Breast epithelium (tissue), 4 donors: Measurements from ENCODE around the gene FAAP100. TPM values are rescaled to one million over a fixed set of nuclear protein-coding genes. Genes with fewer than 3 reads are reported as not detected.

ENCODE experiments used
- DNase-seq, 2 donors: peaks; one replicate each; pipeline ENCODE4 v3.0.0-alpha.2; 2019; ENCODE audit warnings: low spot score in 2 of 2
- H3K27ac ChIP-seq, 2 donors: fragments of 200-600 bp; sonication (generic) in 1 of 2; one replicate each; pipeline ENCODE4 v1.5.1; 2016 to 2019; ENCODE audit warnings: mild to moderate bottlenecking in 1 of 2
- H3K27me3 ChIP-seq, 2 donors: fragments of 200-600 bp; sonication (generic) in 1 of 2; one replicate each; pipeline versions ENCODE4 v1.5.1 to v1.6.0; 2017 to 2019; ENCODE audit warnings: control low read depth in 1 of 2, mild to moderate bottlenecking in 1 of 2
- H3K36me3 ChIP-seq: fragments of 200-600 bp; one replicate; pipeline ENCODE4 v1.5.1; 2019
- H3K4me1 ChIP-seq, 2 donors: fragments of 200-600 bp; sonication (generic); one replicate each; pipeline ENCODE4 v1.5.1; 2016 to 2019; ENCODE audit warnings: control low read depth in 1 of 2
- H3K4me3 ChIP-seq, 3 donors: fragments of 200-600 bp; sonication (generic); 1 replicate in 2 of 3; 2 replicates in 1 of 3; pipeline ENCODE4 v1.5.1; 2016 to 2019; ENCODE audit warnings: mild to moderate bottlenecking in 3 of 3, moderate library complexity in 2 of 3
- H3K9me3 ChIP-seq, 2 donors: fragments of 200-600 bp; sonication (generic) in 1 of 2; one replicate each; pipeline ENCODE4 v1.5.1; 2016 to 2019; ENCODE audit warnings: control low read depth in 1 of 2
- POLR2A ChIP-seq: fragments of 450-650 bp; IDR thresholded peaks from one replicate; pipeline ENCODE4 v1.6.1; 2016; ENCODE audit warnings: antibody characterized with exemption, mild to moderate bottlenecking, moderate library complexity
- POLR2AphosphoS5 ChIP-seq, 3 donors: sonication (generic); formaldehyde crosslinking; IDR thresholded peaks; one replicate each; pipeline ENCODE4 v1.6.1; 2017; ENCODE audit warnings: antibody characterized with exemption in 3 of 3
- intact Hi-C: fragments of 100-400 bp; cut with DNase I; formaldehyde crosslinking; loops from one replicate; pipeline ENCODE4 v1.15.1; 2023; ENCODE audit warnings: low total_unique reads
- total RNA-seq, 3 donors: library from RNA; depleted of rRNA; stranded (reverse); fragments of >200 nt; gene quantifications; one replicate each; pipeline ENCODE4 v1.1.0, GENCODE V29; 2016
- TF ChIP-seq, protein P1 (sequence below), 3 donors: fragments of 450-650 bp; IDR thresholded peaks; one replicate each; pipeline ENCODE4 v1.5.1; 2016 to 2017; ENCODE audit warnings: antibody characterized with exemption in 3 of 3, mild to moderate bottlenecking in 3 of 3, moderate library complexity in 3 of 3

The FAAP100 gene
- total RNA-seq, 3 donors from 2014 or later = 13.0 to 23.1 (median 20.6) TPM

DNA sequence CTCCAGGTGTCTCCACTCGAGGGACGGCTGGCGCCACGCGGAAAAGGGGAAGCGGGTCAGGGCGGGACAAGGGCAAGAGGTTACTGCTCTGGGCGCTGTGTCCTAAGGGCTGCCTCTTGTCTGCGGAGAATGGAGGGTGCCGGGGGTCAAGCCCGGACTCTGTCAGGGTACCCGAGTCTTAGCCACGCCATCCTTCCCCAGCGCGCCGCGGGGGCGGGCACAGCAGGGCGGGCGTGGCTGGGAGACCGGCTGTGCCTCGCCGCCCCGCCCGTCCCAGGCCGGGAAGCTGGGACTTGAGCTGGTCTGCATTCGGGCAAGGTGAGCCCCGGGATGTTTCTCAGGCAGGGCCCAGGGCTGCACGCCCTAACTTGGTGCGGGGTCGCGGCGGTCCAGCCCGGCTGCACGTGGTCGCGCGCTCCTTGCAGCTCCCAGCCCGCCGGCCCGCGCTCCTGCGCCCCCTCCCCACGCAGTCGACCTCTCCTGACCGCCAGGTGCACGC lies 33.3 kb downstream of the FAAP100 start:
- H3K4me1 ChIP-seq = peaks cover 10 to 15% of the 10 kb centered on the region in 2 donors
- no peaks in the 10 kb centered on the region for H3K9me3 ChIP-seq
- TF ChIP-seq, protein P1, sequence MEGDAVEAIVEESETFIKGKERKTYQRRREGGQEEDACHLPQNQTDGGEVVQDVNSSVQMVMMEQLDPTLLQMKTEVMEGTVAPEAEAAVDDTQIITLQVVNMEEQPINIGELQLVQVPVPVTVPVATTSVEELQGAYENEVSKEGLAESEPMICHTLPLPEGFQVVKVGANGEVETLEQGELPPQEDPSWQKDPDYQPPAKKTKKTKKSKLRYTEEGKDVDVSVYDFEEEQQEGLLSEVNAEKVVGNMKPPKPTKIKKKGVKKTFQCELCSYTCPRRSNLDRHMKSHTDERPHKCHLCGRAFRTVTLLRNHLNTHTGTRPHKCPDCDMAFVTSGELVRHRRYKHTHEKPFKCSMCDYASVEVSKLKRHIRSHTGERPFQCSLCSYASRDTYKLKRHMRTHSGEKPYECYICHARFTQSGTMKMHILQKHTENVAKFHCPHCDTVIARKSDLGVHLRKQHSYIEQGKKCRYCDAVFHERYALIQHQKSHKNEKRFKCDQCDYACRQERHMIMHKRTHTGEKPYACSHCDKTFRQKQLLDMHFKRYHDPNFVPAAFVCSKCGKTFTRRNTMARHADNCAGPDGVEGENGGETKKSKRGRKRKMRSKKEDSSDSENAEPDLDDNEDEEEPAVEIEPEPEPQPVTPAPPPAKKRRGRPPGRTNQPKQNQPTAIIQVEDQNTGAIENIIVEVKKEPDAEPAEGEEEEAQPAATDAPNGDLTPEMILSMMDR (IDR thresholded peaks at IDR 0.05) = no peak
- TF ChIP-seq POLR2A = no peak
- no peak for TF ChIP-seq POLR2AphosphoS5 (IDR thresholded peaks at IDR 0.05)
- peaks cover 0 to 4% of the 10 kb centered on the region in 2 donors for H3K27me3 ChIP-seq
- intact Hi-C loops = no loop called here
- H3K4me3 ChIP-seq = peak overlapping the region; percentile 34 to 69 (median 68)
- H3K27ac ChIP-seq = peak overlapping the region; percentile 84 to 99
- DNase-seq = no peak
- H3K36me3 ChIP-seq = no peaks in the 10 kb centered on the region

DNA sequence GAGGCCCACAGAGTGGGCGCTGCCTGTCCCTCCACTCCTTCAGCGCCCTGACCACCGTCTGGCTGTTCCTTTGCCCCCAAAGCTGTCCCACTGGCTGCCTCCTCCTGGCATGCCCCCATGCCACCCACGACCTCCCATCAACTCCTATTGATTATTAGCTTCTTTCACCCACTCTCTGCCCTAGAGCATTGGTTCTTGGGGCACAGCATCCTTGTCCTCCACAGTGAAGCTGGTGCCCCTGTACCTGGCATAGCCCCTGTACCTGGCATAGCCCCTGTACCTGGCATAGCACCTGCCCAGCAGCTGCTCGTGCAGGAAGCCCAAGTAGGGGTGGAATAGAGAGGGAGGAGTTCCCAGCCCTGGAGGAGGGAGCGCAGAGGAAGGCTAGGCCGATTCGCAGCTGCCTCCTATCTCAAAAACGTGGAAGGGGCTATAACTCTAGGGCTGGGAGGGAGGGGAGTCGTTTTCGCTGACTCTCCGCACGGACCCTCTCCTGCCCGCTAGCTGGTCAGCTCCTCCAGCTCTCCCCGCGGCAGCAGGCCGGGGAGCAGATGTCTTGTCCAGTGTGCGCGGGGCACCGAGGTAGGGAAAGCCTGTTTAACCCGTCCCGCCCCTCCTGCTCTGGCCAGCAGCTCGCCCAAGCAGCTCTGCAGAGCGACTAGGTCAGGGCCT lies 33.9 kb downstream of the FAAP100 start:
- Histone ChIP-seq H3K27me3 (no peaks in the 10 kb centered on the region), H3K27ac (peak overlapping the region; percentile 98 to 99), H3K4me1 (peaks cover 10 to 15% of the 10 kb centered on the region in 2 donors), H3K4me3 (peak overlapping the region; percentile 34 to 69 (median 68)), H3K9me3 (no peaks in the 10 kb centered on the region), H3K36me3 (no peaks in the 10 kb centered on the region)
- TF ChIP-seq POLR2AphosphoS5 (IDR thresholded peaks at IDR 0.05) (no peak), POLR2A (no peak)
- TF ChIP-seq, protein P1 (IDR thresholded peaks at IDR 0.05) = no peak
- intact Hi-C loops = no loop called here
- DNase-seq = no peak

DNA sequence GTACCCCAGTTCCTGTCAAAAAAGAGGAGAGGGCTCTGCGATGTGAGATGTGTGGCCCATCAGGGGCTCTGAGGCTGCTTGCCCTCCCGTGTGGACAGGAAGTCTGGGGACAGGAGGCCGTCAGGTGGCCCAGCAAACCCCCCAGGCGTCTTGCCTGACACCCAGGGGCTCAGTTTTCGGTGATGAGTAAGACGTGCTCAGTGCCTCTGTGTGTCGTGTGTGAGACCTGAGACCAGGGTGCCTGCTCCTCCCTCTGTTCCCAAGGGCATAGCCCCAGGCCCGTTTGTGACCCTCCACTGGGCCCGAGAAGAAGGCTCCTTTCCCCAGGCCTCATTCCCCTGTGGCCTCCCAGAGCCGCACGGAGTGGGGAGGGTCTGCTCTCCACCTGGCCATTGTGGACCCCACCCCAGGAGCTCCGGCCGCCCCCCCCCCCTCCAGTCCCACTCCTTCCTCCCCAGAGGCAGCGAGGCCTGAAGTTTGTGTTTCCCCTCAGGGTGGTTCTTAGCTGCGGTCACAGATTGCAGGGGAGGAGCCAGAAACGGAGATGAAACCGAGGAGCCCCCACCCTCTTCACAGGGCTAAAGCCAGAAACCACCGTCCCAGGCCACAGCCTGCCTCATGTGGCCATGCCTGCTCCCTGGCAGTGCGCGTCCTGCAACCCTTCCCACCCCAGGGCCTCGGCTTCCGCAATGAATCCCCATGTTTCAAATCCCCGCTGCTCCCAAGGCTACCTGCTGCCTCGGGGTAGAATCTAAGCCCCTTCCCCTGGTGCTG lies 34.6 kb downstream of the FAAP100 start:
- Histone ChIP-seq H3K9me3 (no peaks in the 10 kb centered on the region), H3K4me1 (peaks cover 10 to 15% of the 10 kb centered on the region in 2 donors), H3K27ac (peak overlapping the region; percentile 98 to 99), H3K4me3 (peak overlapping the region in 2 of 3 donors; percentile 68 to 92), H3K36me3 (no peaks in the 10 kb centered on the region), H3K27me3 (no peaks in the 10 kb centered on the region)
- no peak for TF ChIP-seq POLR2AphosphoS5 (IDR thresholded peaks at IDR 0.05)
- TF ChIP-seq, protein P1 (IDR thresholded peaks at IDR 0.05) = no peak
- TF ChIP-seq POLR2A = no peak
- intact Hi-C loops = no loop called here
- no peak for DNase-seq

DNA sequence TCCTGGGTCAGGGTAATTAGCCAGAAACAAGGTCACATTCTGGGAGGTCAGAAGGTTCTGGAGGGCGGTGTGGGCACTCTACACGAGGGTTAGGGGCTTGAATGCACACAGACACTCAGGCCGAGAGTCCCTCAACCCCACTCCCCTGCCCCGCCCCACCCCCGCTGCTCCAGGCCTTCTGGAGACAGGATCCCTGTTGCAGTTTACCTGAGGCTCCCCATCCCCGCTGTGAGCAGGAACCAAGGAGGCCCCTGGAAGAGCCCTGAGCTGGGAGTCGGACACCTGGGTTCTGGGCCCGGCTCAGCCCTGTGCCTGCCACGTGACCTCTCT lies 35.2 kb downstream of the FAAP100 start:
- Histone ChIP-seq H3K4me1 (peaks cover 10 to 15% of the 10 kb centered on the region in 2 donors), H3K9me3 (no peaks in the 10 kb centered on the region), H3K27me3 (no peaks in the 10 kb centered on the region), H3K4me3 (peak overlapping the region; percentile 68 to 92 (median 79)), H3K27ac (peak overlapping the region; percentile 98 to 99), H3K36me3 (no peaks in the 10 kb centered on the region)
- intact Hi-C loops = no loop called here
- no peak for DNase-seq
- TF ChIP-seq POLR2AphosphoS5 (IDR thresholded peaks at IDR 0.05) (no peak), POLR2A (no peak)
- TF ChIP-seq, protein P1 (IDR thresholded peaks at IDR 0.05) = no peak

DNA sequence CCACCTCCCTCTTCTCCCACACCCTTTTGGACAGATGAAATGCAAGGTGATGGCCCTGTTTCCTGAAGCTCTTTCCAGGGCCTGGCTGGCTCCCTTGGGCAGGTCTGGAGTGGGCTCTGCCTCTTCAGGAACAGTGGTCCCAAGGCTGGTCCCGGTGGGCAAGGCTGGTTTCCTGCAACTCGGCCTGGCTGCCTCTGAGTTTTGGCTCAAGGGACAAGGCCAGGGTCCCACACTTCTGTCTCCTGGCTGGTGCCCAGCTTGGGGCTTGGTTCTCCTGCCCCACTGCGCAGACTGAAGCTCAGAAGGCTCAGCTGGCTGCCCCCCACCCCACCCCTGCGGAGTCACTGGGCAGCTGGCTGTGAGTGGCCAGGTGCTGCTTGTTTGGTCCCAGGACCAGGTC lies 35.7 kb downstream of the FAAP100 start:
- Histone ChIP-seq H3K4me1 (peaks cover 10 to 15% of the 10 kb centered on the region in 2 donors), H3K27ac (peak overlapping the region; percentile 98 to 99), H3K27me3 (no peaks in the 10 kb centered on the region), H3K36me3 (no peaks in the 10 kb centered on the region), H3K4me3 (peak overlapping the region; percentile 79 to 98 (median 92)), H3K9me3 (no peaks in the 10 kb centered on the region)
- TF ChIP-seq, protein P1 (IDR thresholded peaks at IDR 0.05) = no peak
- no peak for TF ChIP-seq POLR2AphosphoS5 (IDR thresholded peaks at IDR 0.05)
- no peak for TF ChIP-seq POLR2A
- intact Hi-C loops = no loop called here
- DNase-seq = no peak
